CD4-positive, alpha-beta T cell treated with Interleukin-4 for 4 hours (primary cell): ENCODE data around the gene NDUFA3.

Experiments used
- DNase-seq: peaks from one replicate; pipeline ENCODE4 v3.0.0-alpha.2; 2020

The NDUFA3 gene

GRCh38 chr19:54108496-54108895, 5.8 kb downstream of the NDUFA3 start:
- no peak for DNase-seq

GRCh38 chr19:54109651-54110050, 7.0 kb downstream of the NDUFA3 start:
- DNase-seq: no peak

- peak; percentile 48 for DNase-seq
These were observed 11.9 kb downstream of the NDUFA3 start for GRCh38 chr19:54114340-54115108.

GRCh38 chr19:54115109-54116063, 12.7 kb downstream of the NDUFA3 start, which contains the start of the genes PRPF31 and TFPT:
Gene PRPF31, plus strand, starts transcription at chr19:54115754. Its CDS starts 2,525 bp downstream, at chr19:54118279.
Gene TFPT, minus strand, starts transcription at chr19:54115657. Its CDS starts 388 bp downstream, at chr19:54115269.
- DNase-seq: peak; percentile 97

GRCh38 chr19:54121259-54121658, 18.6 kb downstream of the NDUFA3 start:
- no peak for DNase-seq

GRCh38 chr19:54123682-54124081, 21.0 kb downstream of the NDUFA3 start:
- no peak for DNase-seq

- no peak for DNase-seq
These were observed 21.7 kb downstream of the NDUFA3 start for GRCh38 chr19:54124393-54124792.

GRCh38 chr19:54125713-54126112, 23.1 kb downstream of the NDUFA3 start:
- no peak for DNase-seq

- DNase-seq: no peak
These were observed 25.2 kb downstream of the NDUFA3 start for GRCh38 chr19:54127688-54128440.

GRCh38 chr19:54128441-54128725, 25.7 kb downstream of the NDUFA3 start:
- no peak for DNase-seq

GRCh38 chr19:54128796-54129616, 26.4 kb downstream of the NDUFA3 start:
- DNase-seq: no peak

- no peak for DNase-seq
These were observed 27.0 kb downstream of the NDUFA3 start for GRCh38 chr19:54129617-54129996.

GRCh38 chr19:54133312-54133956, 30.8 kb downstream of the NDUFA3 start:
- DNase-seq: no peak

- DNase-seq: no peak
These were observed 31.4 kb downstream of the NDUFA3 start for GRCh38 chr19:54133957-54134590.

GRCh38 chr19:54136086-54136863, 33.6 kb downstream of the NDUFA3 start:
- no peak for DNase-seq

GRCh38 chr19:54136864-54137698, 34.4 kb downstream of the NDUFA3 start:
- DNase-seq: peak; percentile 100

GRCh38 chr19:54137699-54138488, 35.2 kb downstream of the NDUFA3 start, which contains the start of gene CNOT3:
Gene CNOT3, plus strand, starts transcription at chr19:54137762. Its CDS starts 5,217 bp downstream, at chr19:54142979.
- peak; percentile 27 for DNase-seq

GRCh38 chr19:54138489-54139256, 36.0 kb downstream of the NDUFA3 start:
- no peak for DNase-seq
